H1 (cell line): Measurements from ENCODE around the gene TRIM10. TPM values are rescaled to one million over a fixed set of nuclear protein-coding genes. Genes with fewer than 3 reads are reported as not detected.

ENCODE experiments used
- CTCF ChIA-PET: fragments of 300-600 bp; sonication (Branson Sonifier 250); formaldehyde crosslinking; loops from one replicate; lab custom pipeline; 2021; ENCODE audit not compliant: partially characterized antibody; lab: Charles Lee
- POLR2A ChIA-PET: fragments of 300-600 bp; sonication (Branson Sonifier 250); formaldehyde crosslinking; loops from one replicate; lab custom pipeline; 2021; ENCODE audit warnings: inconsistent platforms; ENCODE audit not compliant: partially characterized antibody; lab: Charles Lee
- DNase-seq, 2 experiments: peaks; one replicate each; pipeline versions ENCODE4 v3.0.0 to v3.0.0-alpha.2; 2010 to 2022; ENCODE audit warnings: low spot score in 2 of 2, low read depth in 1 of 2, mixed read lengths in 1 of 2
- FAIRE-seq: peaks from 2 replicates; lab custom pipeline; 2011; peaks lifted over from hg19 to GRCh38; lab: Jason Lieb, UNC
- H2AFZ ChIP-seq: 2 replicates; pipeline ENCODE4 v1.8.1; 2012; ENCODE audit warnings: low read length, inconsistent platforms
- H2AK5ac ChIP-seq: 2 replicates; pipeline ENCODE4 v1.6.1; 2013; ENCODE audit warnings: low read depth, low read length
- H2BK120ac ChIP-seq: replicated peaks from 2 replicates; pipeline ENCODE3; 2013; ENCODE audit warnings: low read depth, low read length, inconsistent platforms
- H2BK12ac ChIP-seq: 2 replicates; pipeline ENCODE4 v1.6.1; 2013; ENCODE audit warnings: low read depth, low read length
- H2BK15ac ChIP-seq: 2 replicates; pipeline ENCODE4 v1.6.1; 2013; ENCODE audit warnings: low read length
- H2BK20ac ChIP-seq: 2 replicates; pipeline ENCODE4 v1.6.1; 2013; ENCODE audit warnings: low read length
- H2BK5ac ChIP-seq: 2 replicates; pipeline ENCODE4 v1.6.1; 2013; ENCODE audit warnings: low read depth, low read length
- H3K14ac ChIP-seq: 2 replicates; pipeline ENCODE4 v1.6.1; 2013; ENCODE audit warnings: inconsistent platforms; ENCODE audit not compliant: insufficient read length
- H3K18ac ChIP-seq: 2 replicates; pipeline ENCODE4 v1.6.1; 2013; ENCODE audit warnings: low read length; ENCODE audit errors: extremely low read depth
- H3K23ac ChIP-seq: 2 replicates; pipeline ENCODE4 v1.6.1; 2013; ENCODE audit warnings: inconsistent platforms; ENCODE audit not compliant: insufficient read length
- H3K23me2 ChIP-seq: 2 replicates; pipeline ENCODE4 v1.6.1; 2013; ENCODE audit warnings: low read depth, low read length
- H3K27ac ChIP-seq: 2 replicates; pipeline ENCODE4 v1.6.1; 2011; ENCODE audit warnings: low read depth, low read length, inconsistent platforms
- H3K27me3 ChIP-seq, 4 experiments: replicated peaks in 1 of 4; 1 replicate in 1 of 4; 2 replicates in 3 of 4; pipeline versions ENCODE4 v1.6.1 to v1.8.1; 2011 to 2013; ENCODE audit warnings: low read length in 3 of 4, mild to moderate bottlenecking in 3 of 4, inconsistent platforms in 2 of 4, mixed read lengths in 2 of 4, moderate library complexity in 1 of 4; ENCODE audit not compliant: control insufficient read depth in 3 of 4, insufficient read depth in 3 of 4; ENCODE audit errors: extremely low read depth in 1 of 4
- H3K36me3 ChIP-seq, 4 experiments: 2 replicates each; pipeline versions ENCODE4 v1.6.1 to v1.8.1; 2011 to 2013; ENCODE audit warnings: mild to moderate bottlenecking in 4 of 4, low read length in 3 of 4, moderate library complexity in 2 of 4, control low read depth in 1 of 4, inconsistent platforms in 1 of 4; ENCODE audit not compliant: insufficient read depth in 4 of 4, control insufficient read depth in 2 of 4
- H3K4ac ChIP-seq: replicated peaks from 2 replicates; pipeline ENCODE3; 2013; ENCODE audit warnings: low read length, low read depth, mixed read lengths, inconsistent platforms; ENCODE audit not compliant: insufficient read length
- H3K4me1 ChIP-seq, 4 experiments: replicated peaks in 1 of 4; 1 replicate in 1 of 4; 2 replicates in 3 of 4; pipeline versions ENCODE4 v1.6.1 to v1.8.1; 2011 to 2013; ENCODE audit warnings: low read length in 3 of 4, inconsistent platforms in 2 of 4, mixed read lengths in 1 of 4; ENCODE audit not compliant: insufficient read depth in 4 of 4, control insufficient read depth in 3 of 4
- H3K4me2 ChIP-seq, 2 experiments: 2 replicates each; pipeline versions ENCODE4 v1.6.1 to v1.8.1; 2011 to 2013; ENCODE audit warnings: low read depth in 2 of 2, low read length in 2 of 2, control low read depth in 1 of 2, inconsistent platforms in 1 of 2, mild to moderate bottlenecking in 1 of 2; ENCODE audit not compliant: insufficient read depth in 1 of 2
- H3K4me3 ChIP-seq, 4 experiments: fragments of 200-600, 300-600 bp in 1 of 4; sonication (generic), shearing (Covaris generic), sonication (Bioruptor Twin) in 1 of 4; 2 replicates each; pipeline versions ENCODE4 v1.5.1 to v1.8.1; 2011 to 2016; ENCODE audit warnings: low read length in 4 of 4, low read depth in 3 of 4, control low read depth in 2 of 4, inconsistent platforms in 2 of 4, mild to moderate bottlenecking in 2 of 4, mixed read lengths in 1 of 4, moderate library complexity in 1 of 4; ENCODE audit not compliant: insufficient read depth in 2 of 4; ENCODE audit errors: extremely low read depth in 1 of 4
- H3K56ac ChIP-seq: replicated peaks from 2 replicates; pipeline ENCODE3; 2013; ENCODE audit warnings: low read depth, mild to moderate bottlenecking, mixed read lengths, low read length, inconsistent platforms; ENCODE audit not compliant: insufficient read length
- H3K79me1 ChIP-seq: 2 replicates; pipeline ENCODE4 v1.6.1; 2013; ENCODE audit warnings: low read depth, low read length, control low read depth
- H3K79me2 ChIP-seq, 2 experiments: 2 replicates each; pipeline versions ENCODE4 v1.6.1 to v1.8.1; 2012 to 2013; ENCODE audit warnings: low read length in 2 of 2, mild to moderate bottlenecking in 2 of 2, inconsistent platforms in 1 of 2; ENCODE audit not compliant: insufficient read depth in 2 of 2, control insufficient read depth in 1 of 2
- H3K9ac ChIP-seq, 4 experiments: replicated peaks in 1 of 4; 1 replicate in 1 of 4; 2 replicates in 3 of 4; pipeline versions ENCODE4 v1.6.1 to v1.8.1; 2011 to 2013; ENCODE audit warnings: low read depth in 3 of 4, low read length in 3 of 4, control low read depth in 2 of 4, mild to moderate bottlenecking in 2 of 4, moderate library complexity in 2 of 4, inconsistent platforms in 1 of 4; ENCODE audit errors: extremely low read depth in 1 of 4
- H3K9me3 ChIP-seq, 2 experiments: 2 replicates each; pipeline versions ENCODE4 v1.6.1 to v1.8.1; 2012 to 2013; ENCODE audit warnings: mild to moderate bottlenecking in 2 of 2, moderate library complexity in 2 of 2, control low read depth in 1 of 2, inconsistent platforms in 1 of 2, low read depth in 1 of 2, low read length in 1 of 2, mixed read lengths in 1 of 2; ENCODE audit not compliant: insufficient read depth in 2 of 2
- H4K20me1 ChIP-seq, 2 experiments: replicated peaks in 1 of 2; 2 replicates each; pipeline versions ENCODE3 to v1.8.1; 2011 to 2013; ENCODE audit warnings: inconsistent platforms in 2 of 2, low read length in 2 of 2, mild to moderate bottlenecking in 1 of 2; ENCODE audit not compliant: insufficient read depth in 2 of 2, control insufficient read depth in 1 of 2
- H4K5ac ChIP-seq: 2 replicates; pipeline ENCODE4 v1.6.1; 2013; ENCODE audit warnings: low read length, low read depth, mixed read lengths, inconsistent platforms; ENCODE audit not compliant: insufficient read length
- H4K8ac ChIP-seq: 2 replicates; pipeline ENCODE4 v1.8.0; 2013; ENCODE audit warnings: mild to moderate bottlenecking, moderate library complexity, low read length, inconsistent platforms; ENCODE audit not compliant: insufficient read depth; ENCODE audit errors: extremely low read depth
- H4K91ac ChIP-seq: replicated peaks from 2 replicates; pipeline ENCODE3; 2013; ENCODE audit warnings: low read length, mixed read lengths, inconsistent platforms; ENCODE audit not compliant: insufficient read length
- SIN3A ChIP-seq, 2 experiments: IDR thresholded peaks in 1 of 2; conservative IDR thresholded peaks in 1 of 2; 2 replicates each; pipeline ENCODE4 v1.6.1; 2011 to 2012; ENCODE audit warnings: low read length in 2 of 2, improper control_type of control experiment in 1 of 2, low read depth in 1 of 2, mild to moderate bottlenecking in 1 of 2
- TEAD4 ChIP-seq: IDR thresholded peaks from 2 replicates; pipeline ENCODE4 v1.6.1; 2012; ENCODE audit warnings: low read depth, low read length, inconsistent platforms, mixed read lengths
- WGBS, 2 experiments: shearing (Covaris generic) in 1 of 2; methylation state at CpG; one replicate each; pipeline versions ENCODE4 v1.1.6 to v1.1.7; 2013 to 2015; ENCODE audit warnings: low lambda C conversion rate in 2 of 2, mixed read lengths in 2 of 2, inconsistent platforms in 1 of 2, low coverage in 1 of 2, missing lambda C conversion rate in 1 of 2; ENCODE audit not compliant: insufficient replicate concordance in 2 of 2, insufficient coverage in 1 of 2, insufficient read length in 1 of 2; ENCODE audit errors: extremely low coverage in 1 of 2, missing lambda C conversion rate in 1 of 2; 5-methylcytosine and 5-hydroxymethylcytosine counted together
- polyA plus RNA-seq, 7 experiments: library from polyadenylated mRNA; depleted of rRNA in 3 of 7; stranded (reverse) in 5 of 7; unstranded in 2 of 7; fragments of >200 nt in 5 of 7; fragments of 200-250 nt in 2 of 7; gene quantifications; 1 replicate in 5 of 7; 2 replicates in 1 of 7; 4 replicates in 1 of 7; pipeline versions ENCODE4 v1.2.1 to v1.2.3, GENCODE V29; 2011 to 2013; ENCODE audit warnings: missing spikeins in 2 of 7, mixed read lengths in 2 of 7
- total RNA-seq: library from RNA; stranded (reverse); fragmentation: NEBNext Ultra II Directional; extraction: Animal tissue kit (Norgen Biotek cat#: 25700); gene quantifications from 2 replicates; pipeline ENCODE4 v1.2.1, GENCODE V29; 2021

The TRIM10 gene
- total and polyA plus RNA-seq, 2 of the 8 experiments (the other 6 are each of a cell fraction or from before 2014, with no cell fraction given), result 0.06 TPM; not detected in 1

DNA sequence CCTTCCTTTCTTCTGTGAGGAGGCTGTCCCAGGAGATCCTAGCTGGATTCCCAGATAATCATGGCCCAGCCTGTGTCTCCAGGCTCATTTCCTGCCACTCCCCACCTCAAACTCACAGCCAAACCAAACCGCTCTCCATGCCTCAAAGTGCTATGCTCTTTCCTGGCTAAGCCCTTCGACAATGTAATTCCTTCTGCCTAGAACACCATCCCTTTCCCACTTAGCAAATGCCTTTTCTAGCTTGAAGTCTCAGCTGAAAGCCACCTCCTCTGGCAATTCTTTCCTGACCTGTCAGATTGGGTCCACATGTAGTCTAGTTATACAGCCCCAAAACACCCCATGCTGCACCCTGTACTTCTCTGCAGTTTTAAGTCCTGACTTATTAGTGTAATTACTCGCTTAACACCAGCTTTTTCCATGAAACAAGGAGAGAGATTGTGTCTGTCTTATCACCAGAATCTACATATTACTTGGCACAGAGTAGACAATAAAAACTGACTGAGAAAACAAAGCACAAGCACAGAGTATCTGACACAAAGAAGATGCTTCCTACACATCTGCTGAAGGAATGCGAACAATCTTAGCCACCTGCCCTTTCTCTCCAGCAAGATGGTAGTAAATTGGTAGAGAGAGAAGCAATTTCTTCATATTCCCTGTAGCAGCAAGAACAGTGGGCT, 46.7 kb upstream of the TRIM10 start:
- POLR2A ChIA-PET, result interaction anchor here (1.0 to 2.9 kb wide), 3 partner anchors 11 to 118 kb away, joined by 3 to 18 read pairs (median 3); no protein-coding TSS in a partner anchor
- Histone ChIP-seq H3K9ac (no peak overlapping the region; a peak in 1 of 7 replicates), H3K79me2 (peaks cover 0 to 75% of the 10 kb centered on the region in 2 experiments; a peak in 3 of 4 replicates), H3K4me3 (no peak overlapping the region), H2AFZ (no peak overlapping the region), H2BK20ac (0 out of 2 replicates have a peak overlapping the region, but pooled peaks have one; percentile 29), H2BK5ac (peak overlapping the region; percentile 52; the same call in 1 of the 2 replicates), H3K27me3 (no peaks in the 10 kb centered on the region), H3K27ac (no peak overlapping the region), H3K18ac (no peak overlapping the region), H4K8ac (no peak overlapping the region), H2BK15ac (no peak overlapping the region), H3K14ac (no peak overlapping the region), H3K79me1 (peaks cover 16% of the 10 kb centered on the region; the same call in 1 of the 2 replicates), H3K9me3 (no peaks in the 10 kb centered on the region), H2BK12ac (0 out of 2 replicates have a peak overlapping the region, but pooled peaks have one; percentile 27), H3K23me2 (peaks cover 5% of the 10 kb centered on the region), H2BK120ac (no peak overlapping the region), H4K5ac (no peak overlapping the region)
- FAIRE-seq (no peak), DNase-seq (no peak)
- CTCF ChIA-PET, result interaction anchor here (0.8 to 4.1 kb wide), 4 partner anchors 8 to 190 kb away, joined by 4 to 20 read pairs (median 4); no protein-coding TSS in a partner anchor
- 83% methylated on average over 4 of the region's 4 CpGs; no CpG with 5 or more reads in 1 of the 2 experiments for WGBS, 2 experiments
- TF ChIP-seq SIN3A (conservative IDR thresholded peaks at IDR 0.05 in 1 of 2, IDR thresholded peaks at IDR 0.05 in 1 of 2; ENCODE audit: low read depth in 1 of 2, low read length in 2 of 2) (no peak), TEAD4 (0 out of 2 replicates have a peak, but pooled peaks have one; percentile 23)
- TF ChIP-seq, all 59 proteins: peak for 1
- H3K56ac ChIP-seq, result no peak overlapping the region
- H3K4ac ChIP-seq, result no peak overlapping the region
- no peak overlapping the region for H3K23ac ChIP-seq
- H3K4me1 ChIP-seq, result peaks cover 3 to 22% (median 11%) of the 10 kb centered on the region in 4 experiments
- peaks cover 7 to 30% of the 10 kb centered on the region in 2 experiments for H4K20me1 ChIP-seq
- peak overlapping the region; percentile 84 for H2AK5ac ChIP-seq
- H3K4me2 ChIP-seq, result peak overlapping the region; percentile 15 to 25; a peak in 1 of 4 replicates
- no peak overlapping the region for H4K91ac ChIP-seq
- H3K36me3 ChIP-seq, result no peaks in the 10 kb centered on the region; a peak in 1 of 8 replicates
